NCI-H2227 (cell line): ENCODE measurements around the gene ILRUN.
"Not testable (repeated sequence)": the region's sequence is repeated elsewhere in the genome, so short reads cannot be mapped to it uniquely, and the experiment has no call there.

Experiments
- DNase-seq: peaks from one replicate; lab custom pipeline; 2025; ENCODE audit not compliant: unreplicated experiment; lab: John Stamatoyannopoulos, UW

Gene ILRUN

GRCh38 chr6:34697904-34698559 lies 1.5 kb upstream of the ILRUN start:
- DNase-seq = no peak

- DNase-seq = no peak
Observed at GRCh38 chr6:34697544-34697836, 923 bp upstream of the ILRUN start.

GRCh38 chr6:34696189-34696738 lies 303 bp downstream of the ILRUN start:
- no peak for DNase-seq

GRCh38 chr6:34695729-34696188 lies 808 bp downstream of the ILRUN start:
- DNase-seq = no peak

GRCh38 chr6:34692280-34692679 lies 4.3 kb downstream of the ILRUN start:
- no peak for DNase-seq

- DNase-seq = no peak
Observed at GRCh38 chr6:34689742-34690141, 6.8 kb downstream of the ILRUN start.

GRCh38 chr6:34688956-34689355 lies 7.6 kb downstream of the ILRUN start:
- DNase-seq = no peak

- DNase-seq = no peak
Observed at GRCh38 chr6:34684919-34685318, 11.6 kb downstream of the ILRUN start.

- DNase-seq = no peak
Observed at GRCh38 chr6:34684364-34684763, 12.2 kb downstream of the ILRUN start.

- DNase-seq = peak; percentile 54
Observed at GRCh38 chr6:34680802-34681515, 15.6 kb downstream of the ILRUN start.

- DNase-seq = not testable (repeated sequence)
Observed at GRCh38 chr6:34680313-34680712, 16.3 kb downstream of the ILRUN start.

GRCh38 chr6:34679552-34680253 lies 16.9 kb downstream of the ILRUN start:
- no peak for DNase-seq

- no peak for DNase-seq
Observed at GRCh38 chr6:34676140-34676539, 20.4 kb downstream of the ILRUN start.

- not testable (repeated sequence) for DNase-seq
Observed at GRCh38 chr6:34674930-34675329, 21.6 kb downstream of the ILRUN start.

GRCh38 chr6:34674268-34674639 lies 22.3 kb downstream of the ILRUN start:
- DNase-seq = no peak

GRCh38 chr6:34673064-34673463 lies 23.5 kb downstream of the ILRUN start:
- DNase-seq = no peak

GRCh38 chr6:34672657-34673043 lies 23.9 kb downstream of the ILRUN start:
- DNase-seq = no peak

GRCh38 chr6:34671801-34672656 lies 24.5 kb downstream of the ILRUN start:
- no peak for DNase-seq

GRCh38 chr6:34671367-34671766 lies 25.2 kb downstream of the ILRUN start:
- no peak for DNase-seq

GRCh38 chr6:34668799-34669198 lies 27.8 kb downstream of the ILRUN start:
- not testable (repeated sequence) for DNase-seq
